Mucosa of descending colon (tissue), 3 donors: Measurements from ENCODE around the gene ATP1A1. TPM values are rescaled to one million over a fixed set of nuclear protein-coding genes. Genes with fewer than 3 reads are reported as not detected.

Source experiments
- ATAC-seq: fragments of 200-7000 bp; cut with Tn5 transposase; one replicate; pipeline ENCODE4 v1.9.1; 2020; ENCODE audit warnings: mild to moderate bottlenecking, moderate library complexity
- DNase-seq, 3 donors: peaks; one replicate each; pipeline ENCODE4 v3.0.0-alpha.2; 2020
- H3K36me3 ChIP-seq: fragments of 200-600 bp; one replicate; pipeline ENCODE4 v1.8.0; 2021; ENCODE audit warnings: low read depth, mild to moderate bottlenecking
- H3K4me1 ChIP-seq: fragments of 200-600 bp; one replicate; pipeline ENCODE4 v1.8.0; 2021; ENCODE audit warnings: low read depth, mild to moderate bottlenecking
- H3K4me3 ChIP-seq: fragments of 200-600 bp; one replicate; pipeline ENCODE4 v1.8.0; 2021; ENCODE audit warnings: mild to moderate bottlenecking
- H3K9me3 ChIP-seq: fragments of 200-600 bp; one replicate; pipeline ENCODE4 v1.8.0; 2021; ENCODE audit warnings: mild to moderate bottlenecking
- CTCF ChIP-seq: fragments of 200-600 bp; IDR thresholded peaks from one replicate; pipeline ENCODE4 v1.8.0; 2022; ENCODE audit warnings: antibody characterized with exemption, mild to moderate bottlenecking
- intact Hi-C, 2 donors: fragments of 100-400 bp; cut with DNase I in 1 of 2; cut with micrococcal nuclease in 1 of 2; formaldehyde crosslinking; loops; one replicate each; pipeline versions ENCODE4 v1.11.0 to v1.11.1; 2022; cut with DNase I, micrococcal nuclease
- total RNA-seq, 3 donors: library from RNA; stranded (reverse); fragmentation: NEBNext Ultra II Directional in 2 of 3; extraction: Animal tissue kit (Norgen Biotek cat#: 25700) in 2 of 3; gene quantifications; one replicate each; pipeline versions ENCODE4 v1.2.1 to v1.2.4, GENCODE V29; 2021 to 2023
- donor health status: DM: no; HTN: no; CAD: no; lungs with moderate emphysema.
- donor health status: DM: no; HTN: no; CAD: no.
- donor health status: DM: no; HTN: yes; CAD: no.

ATP1A1 gene
- total RNA-seq, 3 donors from 2014 or later, result 1,136 to 3,461 (median 1,634) TPM

- DNase-seq (no peak), ATAC-seq (no peak)
- H3K9me3 ChIP-seq, result no peaks in the 10 kb centered on the region
- TF ChIP-seq CTCF, result no peak
- intact Hi-C loops, result no loop called here
- no peak overlapping the region for H3K4me3 ChIP-seq
- no peaks in the 10 kb centered on the region for H3K36me3 ChIP-seq
- peaks cover 11% of the 10 kb centered on the region for H3K4me1 ChIP-seq
Measured at GRCh38 chr1:116436611-116436970, 63.5 kb downstream of the ATP1A1 start.

- no peak for TF ChIP-seq CTCF
- no peaks in the 10 kb centered on the region for H3K36me3 ChIP-seq
- ATAC-seq, result no peak
- H3K4me3 ChIP-seq, result no peak overlapping the region
- no peaks in the 10 kb centered on the region for H3K4me1 ChIP-seq
- no peak for DNase-seq
- no peaks in the 10 kb centered on the region for H3K9me3 ChIP-seq
- intact Hi-C loops, result no loop called here
Measured at GRCh38 chr1:116439701-116440100, 66.7 kb downstream of the ATP1A1 start.

GRCh38 chr1:116440731-116441130 lies 67.7 kb downstream of the ATP1A1 start:
- TF ChIP-seq CTCF, result no peak
- Histone ChIP-seq H3K4me1 (no peaks in the 10 kb centered on the region), H3K9me3 (no peaks in the 10 kb centered on the region), H3K4me3 (no peak overlapping the region), H3K36me3 (no peaks in the 10 kb centered on the region)
- DNase-seq, result no peak
- intact Hi-C loops, result no loop called here
- ATAC-seq, result no peak

- H3K4me3 ChIP-seq, result no peak overlapping the region
- no peaks in the 10 kb centered on the region for H3K36me3 ChIP-seq
- intact Hi-C loops, result no loop called here
- no peak for DNase-seq
- no peak for ATAC-seq
- no peak for TF ChIP-seq CTCF
- H3K9me3 ChIP-seq, result no peaks in the 10 kb centered on the region
- no peaks in the 10 kb centered on the region for H3K4me1 ChIP-seq
Measured at GRCh38 chr1:116445534-116445933, 72.5 kb downstream of the ATP1A1 start.

GRCh38 chr1:116446686-116447085 lies 73.6 kb downstream of the ATP1A1 start:
- Histone ChIP-seq H3K4me1 (no peaks in the 10 kb centered on the region), H3K36me3 (no peaks in the 10 kb centered on the region), H3K4me3 (no peak overlapping the region), H3K9me3 (no peaks in the 10 kb centered on the region)
- TF ChIP-seq CTCF, result no peak
- ATAC-seq (no peak), DNase-seq (no peak)
- intact Hi-C loops, result no loop called here

GRCh38 chr1:116448785-116449385 lies 75.8 kb downstream of the ATP1A1 start:
- ATAC-seq, result peak; percentile 25
- no peaks in the 10 kb centered on the region for H3K4me1 ChIP-seq
- no peak for TF ChIP-seq CTCF
- no peaks in the 10 kb centered on the region for H3K36me3 ChIP-seq
- intact Hi-C loops, result no loop called here
- no peaks in the 10 kb centered on the region for H3K9me3 ChIP-seq
- H3K4me3 ChIP-seq, result no peak overlapping the region
- DNase-seq, result no peak
